SK-N-DZ (cell line): ENCODE results near the gene C5orf58.

Source experiments
- DNase-seq: peaks from one replicate; pipeline ENCODE4 v3.0.0-alpha.2; 2015; ENCODE audit warnings: low spot score

Gene C5orf58

GRCh38 chr5:170256571-170256970 lies 23.8 kb downstream of the C5orf58 start:
- DNase-seq = no peak

GRCh38 chr5:170257370-170257769 lies 24.6 kb downstream of the C5orf58 start:
- no peak for DNase-seq

- DNase-seq = no peak
Observed at GRCh38 chr5:170261528-170262043, 28.8 kb downstream of the C5orf58 start.

- no peak for DNase-seq
Observed at GRCh38 chr5:170262061-170263045, 29.6 kb downstream of the C5orf58 start.

GRCh38 chr5:170263906-170264305 lies 31.1 kb downstream of the C5orf58 start:
- no peak for DNase-seq

GRCh38 chr5:170265522-170265921 lies 32.7 kb downstream of the C5orf58 start:
- no peak for DNase-seq

- no peak for DNase-seq
Observed at GRCh38 chr5:170266570-170267381, 34.0 kb downstream of the C5orf58 start.

GRCh38 chr5:170267431-170268152 lies 34.8 kb downstream of the C5orf58 start:
- DNase-seq = peak; percentile 56

- no peak for DNase-seq
Observed at GRCh38 chr5:170268153-170268689, 35.4 kb downstream of the C5orf58 start.

- no peak for DNase-seq
Observed at GRCh38 chr5:170268884-170269283, 36.1 kb downstream of the C5orf58 start.

- no peak for DNase-seq
Observed at GRCh38 chr5:170269579-170269978, 36.8 kb downstream of the C5orf58 start.

GRCh38 chr5:170270293-170271069 lies 37.7 kb downstream of the C5orf58 start:
- DNase-seq = no peak

GRCh38 chr5:170273968-170274710 lies 41.4 kb downstream of the C5orf58 start:
- DNase-seq = no peak

GRCh38 chr5:170275376-170275994 lies 42.7 kb downstream of the C5orf58 start:
- no peak for DNase-seq

- no peak for DNase-seq
Observed at GRCh38 chr5:170276140-170276539, 43.4 kb downstream of the C5orf58 start.

- no peak for DNase-seq
Observed at GRCh38 chr5:170277867-170278281, 45.1 kb downstream of the C5orf58 start.

GRCh38 chr5:170278611-170279458 lies 46.0 kb downstream of the C5orf58 start:
- no peak for DNase-seq

GRCh38 chr5:170279459-170279817 lies 46.7 kb downstream of the C5orf58 start:
- DNase-seq = peak; percentile 26
